ENCODE results near the gene SLC39A10. TPM values are rescaled to one million over a fixed set of nuclear protein-coding genes. Genes with fewer than 3 reads are reported as not detected.
"Not testable (repeated sequence)": the region's sequence is repeated elsewhere in the genome, so short reads cannot be mapped to it uniquely, and the experiment has no call there.

Gene SLC39A10
- total and polyA plus RNA-seq, 12 donors: 6.6 to 83.0 (median 33.0) TPM

DNA sequence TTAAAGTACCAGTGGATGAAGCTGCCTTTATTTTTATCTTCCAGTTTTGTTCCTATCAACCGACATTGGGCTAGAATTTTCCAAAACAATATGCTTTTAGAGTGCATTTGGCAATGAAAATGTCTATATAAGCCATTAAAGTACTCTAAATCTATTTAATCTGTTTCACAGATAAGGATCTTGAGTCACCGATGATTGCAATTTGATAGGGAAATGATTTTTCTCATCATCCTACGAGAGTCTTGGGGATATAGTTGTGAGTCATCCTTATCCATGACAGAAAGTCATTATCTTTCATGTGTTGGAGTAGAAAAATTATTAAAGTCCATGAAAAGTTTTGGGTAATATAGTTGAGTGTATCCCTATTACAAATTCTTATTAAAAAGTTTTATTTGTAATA lies 26.1 kb downstream of the SLC39A10 start:
- DNase-seq: no peak

DNA sequence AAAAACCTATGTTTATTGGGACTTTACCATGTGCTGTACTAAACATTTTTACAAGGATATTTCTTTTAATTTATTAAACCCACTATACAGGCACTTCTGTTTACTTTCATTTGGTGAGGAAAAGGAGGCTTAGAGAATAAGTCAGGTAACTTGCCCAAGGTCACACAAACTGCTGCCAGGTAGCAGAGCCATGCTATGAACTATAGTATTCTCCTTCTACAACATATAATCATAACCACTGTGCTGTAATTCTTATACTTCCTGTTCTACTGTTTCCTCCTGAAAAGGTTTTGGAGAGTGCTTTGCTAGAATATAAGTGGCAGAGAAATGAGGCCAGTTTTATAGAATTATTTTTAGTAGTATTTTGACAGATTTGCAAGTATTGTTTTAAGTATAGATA lies 29.5 kb downstream of the SLC39A10 start:
- intact Hi-C loops (cut with DNase I): no loop called here
- Histone ChIP-seq H3K9me3 (replicated peaks in 1 of 3) (no peaks in the 10 kb centered on the region), H3K36me3 (replicated peaks in 1 of 2) (no peaks in the 10 kb centered on the region), H3K27me3 (no peaks in the 10 kb centered on the region), H3K27ac (no peak overlapping the region), H3K4me1 (replicated peaks in 1 of 2) (peaks cover 0 to 24% of the 10 kb centered on the region in 2 donors), H3K4me3 (no peak overlapping the region)
- TF ChIP-seq, protein P1, sequence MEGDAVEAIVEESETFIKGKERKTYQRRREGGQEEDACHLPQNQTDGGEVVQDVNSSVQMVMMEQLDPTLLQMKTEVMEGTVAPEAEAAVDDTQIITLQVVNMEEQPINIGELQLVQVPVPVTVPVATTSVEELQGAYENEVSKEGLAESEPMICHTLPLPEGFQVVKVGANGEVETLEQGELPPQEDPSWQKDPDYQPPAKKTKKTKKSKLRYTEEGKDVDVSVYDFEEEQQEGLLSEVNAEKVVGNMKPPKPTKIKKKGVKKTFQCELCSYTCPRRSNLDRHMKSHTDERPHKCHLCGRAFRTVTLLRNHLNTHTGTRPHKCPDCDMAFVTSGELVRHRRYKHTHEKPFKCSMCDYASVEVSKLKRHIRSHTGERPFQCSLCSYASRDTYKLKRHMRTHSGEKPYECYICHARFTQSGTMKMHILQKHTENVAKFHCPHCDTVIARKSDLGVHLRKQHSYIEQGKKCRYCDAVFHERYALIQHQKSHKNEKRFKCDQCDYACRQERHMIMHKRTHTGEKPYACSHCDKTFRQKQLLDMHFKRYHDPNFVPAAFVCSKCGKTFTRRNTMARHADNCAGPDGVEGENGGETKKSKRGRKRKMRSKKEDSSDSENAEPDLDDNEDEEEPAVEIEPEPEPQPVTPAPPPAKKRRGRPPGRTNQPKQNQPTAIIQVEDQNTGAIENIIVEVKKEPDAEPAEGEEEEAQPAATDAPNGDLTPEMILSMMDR (IDR thresholded peaks at IDR 0.05): no peak
- TF ChIP-seq POLR2A (IDR thresholded peaks at IDR 0.05): no peak
- DNase-seq: no peak

More for the DNA sequence above, 26.1 kb downstream of the SLC39A10 start:
- no peaks in the 10 kb centered on the region for H3K9me3 ChIP-seq (replicated peaks in 1 of 3)
- no peaks in the 10 kb centered on the region for H3K27me3 ChIP-seq
- intact Hi-C loops (cut with DNase I): no loop called here
- H3K4me3 ChIP-seq: no peak overlapping the region
- peaks cover 0 to 29% of the 10 kb centered on the region in 2 donors for H3K4me1 ChIP-seq (replicated peaks in 1 of 2)
- H3K27ac ChIP-seq: no peak overlapping the region
- no peaks in the 10 kb centered on the region for H3K36me3 ChIP-seq (replicated peaks in 1 of 2)
- TF ChIP-seq, protein P1 (IDR thresholded peaks at IDR 0.05): no peak
- TF ChIP-seq POLR2A (IDR thresholded peaks at IDR 0.05): no peak
- whole genome bisulfite sequencing, 4 donors: 30 to 44% (median 38%) methylated on average over 3 of the region's 3 CpGs

DNA sequence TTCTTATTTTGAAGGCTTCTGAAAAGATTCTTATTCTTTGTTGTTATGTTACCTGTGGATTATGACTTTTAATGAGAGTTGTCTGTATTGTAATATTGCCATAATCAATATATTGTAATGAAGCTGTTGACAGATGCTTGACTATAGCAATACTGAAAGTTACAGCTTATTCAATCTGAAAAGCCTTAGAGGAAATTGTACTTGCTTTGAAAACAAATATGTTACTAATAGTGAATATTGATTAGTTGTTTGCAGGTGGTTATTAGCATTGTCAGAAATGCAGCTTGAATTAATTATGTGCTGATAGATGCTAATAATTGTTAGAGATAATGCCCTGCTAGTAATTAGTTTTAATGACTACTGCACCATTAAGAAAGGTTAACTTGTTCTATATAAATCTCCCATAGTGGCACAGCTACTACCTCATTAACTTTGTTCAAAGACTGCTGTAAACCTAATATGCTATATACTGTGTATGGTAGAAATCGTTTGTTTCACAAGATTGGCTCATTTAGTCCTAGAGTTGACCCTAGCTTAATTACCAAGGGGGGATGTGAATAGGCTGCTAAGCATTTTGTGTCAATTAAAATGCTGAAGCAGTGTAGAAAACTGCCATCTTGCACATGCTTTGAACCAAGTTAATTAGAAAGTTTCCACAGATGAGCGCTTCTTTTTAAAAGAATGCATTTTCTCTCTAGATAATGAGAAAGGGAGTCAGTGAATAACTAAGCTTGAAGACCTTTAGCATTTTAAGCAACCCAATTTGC lies 30.5 kb downstream of the SLC39A10 start:
- H3K36me3 ChIP-seq (replicated peaks in 1 of 2): no peaks in the 10 kb centered on the region
- intact Hi-C loops (cut with DNase I): no loop called here
- no peak overlapping the region for H3K27ac ChIP-seq
- TF ChIP-seq POLR2A (IDR thresholded peaks at IDR 0.05): no peak
- TF ChIP-seq, protein P1 (IDR thresholded peaks at IDR 0.05): no peak
- no peaks in the 10 kb centered on the region for H3K9me3 ChIP-seq (replicated peaks in 1 of 3)
- no peaks in the 10 kb centered on the region for H3K27me3 ChIP-seq
- 80 to 91% (median 86%) methylated on average over 2 of the region's 2 CpGs for WGBS, 4 donors
- peaks cover 0 to 24% of the 10 kb centered on the region in 2 donors for H3K4me1 ChIP-seq (replicated peaks in 1 of 2)
- H3K4me3 ChIP-seq: no peak overlapping the region
- no peak for DNase-seq

DNA sequence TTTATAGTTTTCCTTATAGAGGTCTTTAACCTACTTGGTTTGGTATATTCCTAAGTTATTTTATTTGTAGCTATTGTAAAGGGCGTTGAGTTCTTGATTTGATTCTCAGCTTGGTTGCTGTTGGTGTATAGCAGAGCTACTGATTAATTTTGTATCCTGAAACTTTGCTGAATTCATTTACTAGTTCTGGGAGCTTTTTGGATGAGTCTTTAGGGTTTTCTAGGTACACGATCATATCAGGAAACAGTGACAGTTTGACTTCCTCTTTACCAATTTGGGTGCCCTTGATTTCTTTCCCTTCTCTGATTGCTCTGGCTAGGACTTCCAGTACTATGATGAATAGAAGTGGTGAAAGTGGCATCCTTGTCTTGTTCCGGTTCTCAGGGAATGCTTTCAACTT lies 35.5 kb downstream of the SLC39A10 start:
- H3K4me1 ChIP-seq (replicated peaks in 1 of 2); DNase-seq; H3K4me3 ChIP-seq; H3K27me3 ChIP-seq; H3K36me3 ChIP-seq (replicated peaks in 1 of 2); H3K27ac ChIP-seq; intact Hi-C loops (cut with DNase I); H3K9me3 ChIP-seq (replicated peaks in 1 of 3): not testable (repeated sequence)
- WGBS, 4 donors: 80 to 89% (median 87%) methylated on average over 3 of the region's 3 CpGs

DNA sequence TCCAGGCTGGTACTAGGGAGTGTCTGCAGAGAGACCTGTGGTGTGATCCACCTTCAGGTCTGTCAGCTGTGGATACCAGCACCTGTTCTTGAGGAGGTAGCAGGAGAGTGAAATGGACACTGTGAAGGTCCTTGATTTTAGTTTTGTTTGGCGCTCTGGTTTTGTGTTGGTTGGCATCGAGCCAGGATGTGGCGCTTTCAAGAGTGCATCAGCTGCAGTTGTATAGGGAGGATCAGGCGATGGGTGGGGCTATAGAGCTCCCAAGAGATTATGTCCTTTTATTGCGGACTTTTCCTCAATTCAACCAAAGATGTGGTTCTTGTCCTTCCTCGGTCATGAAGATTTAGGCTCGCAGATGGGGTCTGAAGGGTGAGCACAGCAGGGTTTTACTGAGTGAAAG lies 37.5 kb downstream of the SLC39A10 start:
- Histone ChIP-seq H3K27ac (no peak overlapping the region), H3K36me3 (replicated peaks in 1 of 2) (no peaks in the 10 kb centered on the region), H3K4me1 (replicated peaks in 1 of 2) (peaks cover 0 to 6% of the 10 kb centered on the region in 2 donors), H3K27me3 (no peaks in the 10 kb centered on the region), H3K9me3 (replicated peaks in 1 of 3) (peaks cover 0 to 3% (median under 1%) of the 10 kb centered on the region in 3 donors), H3K4me3 (no peak overlapping the region)
- intact Hi-C loops (cut with DNase I): no loop called here
- WGBS, 4 donors: 89 to 94% (median 93%) methylated on average over 7 of the region's 7 CpGs
- no peak for DNase-seq
- TF ChIP-seq, protein P1 (IDR thresholded peaks at IDR 0.05): no peak
- TF ChIP-seq POLR2A (IDR thresholded peaks at IDR 0.05): no peak
